Subcutaneous preadipocyte (primary cell): ENCODE data around the gene AIMP1. TPM values are rescaled to one million over a fixed set of nuclear protein-coding genes. Genes with fewer than 3 reads are reported as not detected.

ENCODE experiments used
- total RNA-seq: library from RNA; depleted of rRNA; stranded (reverse); fragments of >200 nt; gene quantifications from 2 replicates; pipeline ENCODE4 v1.2.3, GENCODE V29; 2012

The AIMP1 gene
- 19.5 and 20.3 TPM in 2 replicates for total RNA-seq

DNA sequence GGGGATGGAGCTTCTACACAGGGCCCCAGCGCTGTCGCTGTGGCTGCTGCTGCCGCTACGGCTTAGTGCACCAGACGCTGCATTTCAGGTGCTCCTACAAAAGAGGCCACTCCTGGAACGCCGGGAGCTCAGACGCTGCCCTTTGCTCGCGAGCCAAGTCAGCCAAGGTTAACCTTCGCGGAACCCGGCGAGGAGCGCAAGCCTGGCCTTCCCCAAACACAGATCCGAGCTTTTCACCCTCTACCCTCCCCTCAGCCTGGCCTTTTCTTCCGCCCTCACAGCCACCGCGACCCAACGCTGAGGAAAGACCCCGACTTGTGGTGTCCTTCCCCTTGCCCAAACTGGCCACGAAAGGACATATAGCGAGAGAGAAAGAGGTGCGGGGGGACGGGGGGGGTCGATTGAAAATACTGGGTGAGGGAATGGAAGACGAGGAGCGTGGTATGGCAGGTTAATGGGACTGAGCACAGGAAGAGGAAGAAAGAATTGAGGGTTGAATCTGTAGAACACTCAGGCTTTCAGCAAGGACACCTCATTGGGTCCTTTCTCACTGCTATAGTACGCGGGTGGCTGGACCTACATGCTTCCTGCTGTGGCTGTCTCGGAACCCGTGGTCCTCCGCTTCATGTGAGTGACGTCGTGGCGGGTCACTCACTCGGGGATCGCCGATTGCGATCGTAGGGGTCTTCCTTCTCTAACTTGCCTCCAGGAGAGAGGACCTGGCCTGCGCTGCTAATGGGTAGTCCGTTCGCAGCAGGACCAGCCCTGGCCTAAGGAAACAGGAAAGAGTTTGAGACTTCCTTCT is at the start of gene AIMP1, which contains the start of gene TBCK:
Gene AIMP1 (plus strand): TSS at position 583 of the 805 bp plus-strand sequence. CDS start 8,460 bp downstream, outside the sequence.
Gene TBCK (minus strand): TSS at position 242 of the 805 bp plus-strand sequence. CDS start 7,249 bp downstream, outside the sequence.

DNA sequence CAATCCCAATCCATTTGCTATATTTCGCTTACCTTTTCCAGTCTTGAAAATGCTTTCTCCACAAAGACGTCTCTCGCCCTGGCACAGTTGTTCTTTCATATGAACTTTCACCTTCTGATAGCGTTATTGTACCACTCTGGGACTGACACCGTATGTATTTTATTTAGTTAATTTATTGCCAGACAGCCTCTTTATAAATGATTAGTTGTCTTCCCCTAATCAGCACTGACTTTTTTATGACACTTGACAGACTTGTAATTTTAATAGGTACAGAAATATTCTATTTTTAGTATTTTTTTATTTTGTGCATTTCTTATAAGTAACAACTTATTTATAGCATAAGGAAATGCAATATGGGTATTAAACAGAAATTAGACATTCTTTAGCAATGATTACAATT is 52.3 kb downstream of the AIMP1 start, which contains the start of gene GIMD1:
Gene GIMD1 (minus strand): TSS at position 101 of the 400 bp plus-strand sequence. CDS start 1,343 bp downstream, outside the sequence.

Other genes starting within 250 kb of the AIMP1 start
- 37.9 and 45.6 TPM in 2 replicates for gene TBCK, start 341 bp upstream of the AIMP1 start, total RNA-seq
- not detected in 2 replicates for gene GIMD1, start 52.2 kb downstream of the AIMP1 start, total RNA-seq